NCI-H774 (cell line): ENCODE data around the gene COMMD4.
"Not testable (repeated sequence)": the region's sequence is repeated elsewhere in the genome, so short reads cannot be mapped to it uniquely, and the experiment has no call there.

Source experiments
- DNase-seq: peaks from one replicate; lab custom pipeline; 2025; lab: John Stamatoyannopoulos, UW

COMMD4 gene

GRCh38 chr15:75335705-75336355 lies at the start of gene COMMD4:
COMMD4 (plus strand) TSS chr15:75336063; CDS start chr15:75336090, 27 bp downstream.
- peak; percentile 95 for DNase-seq

GRCh38 chr15:75293660-75294059 lies 42.2 kb upstream of the COMMD4 start:
- not testable (repeated sequence) for DNase-seq

DNA sequence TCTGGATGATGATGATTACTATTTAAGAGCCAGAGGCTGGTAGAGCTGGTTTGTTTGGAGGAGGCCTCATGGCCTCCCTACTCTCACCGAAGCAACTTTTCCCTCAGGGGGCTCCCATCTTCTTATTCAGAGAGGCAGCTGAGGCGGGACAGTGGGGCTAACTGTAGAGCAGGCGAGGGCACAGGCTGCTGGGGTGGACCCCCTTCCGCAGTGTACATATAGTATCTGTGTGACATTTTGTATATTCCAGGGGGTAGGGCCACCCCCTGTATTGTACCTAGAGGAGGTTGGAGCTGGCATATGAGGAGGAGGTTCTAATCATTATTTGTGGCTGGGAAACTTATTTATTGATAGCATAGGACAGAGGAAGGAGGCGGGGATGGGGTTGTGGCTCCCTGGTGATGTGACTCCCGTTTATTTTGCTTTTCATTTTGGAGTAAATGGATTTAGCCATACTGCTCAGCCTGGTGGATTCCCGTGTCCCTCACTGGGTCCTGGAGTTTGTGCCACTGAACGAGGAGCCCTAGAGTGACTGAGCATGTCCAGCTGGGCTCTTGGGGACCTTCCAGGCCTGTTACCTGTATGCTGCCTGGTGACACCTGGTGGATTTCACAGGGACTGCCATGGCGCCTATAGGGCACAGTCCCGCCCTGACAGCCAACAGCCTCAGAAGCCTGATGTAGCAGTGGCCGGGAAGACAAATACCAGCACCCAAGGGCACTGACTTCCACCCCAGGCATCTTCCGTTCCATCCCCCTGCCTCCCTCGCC lies 37.1 kb upstream of the COMMD4 start:
- not testable (repeated sequence) for DNase-seq

DNA sequence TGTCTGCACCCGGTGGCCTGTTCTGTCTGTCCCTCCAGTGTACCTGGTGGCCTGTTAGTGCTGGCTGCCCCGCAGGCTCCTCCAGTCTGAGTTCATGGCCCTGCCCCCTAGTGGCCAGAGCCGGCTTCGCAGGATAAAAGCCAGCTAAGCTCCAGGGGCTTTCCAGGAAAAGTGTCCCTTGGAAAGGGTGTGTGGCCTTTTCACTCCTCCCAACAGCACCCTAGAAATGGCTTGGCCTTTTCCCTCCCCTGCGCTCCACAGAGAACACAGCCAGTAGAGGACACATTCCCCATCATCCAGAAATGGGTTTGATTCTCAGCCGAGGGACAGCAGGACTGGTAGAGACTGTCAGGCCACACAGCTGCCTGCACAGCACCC lies 36.6 kb upstream of the COMMD4 start:
- DNase-seq: not testable (repeated sequence)

DNA sequence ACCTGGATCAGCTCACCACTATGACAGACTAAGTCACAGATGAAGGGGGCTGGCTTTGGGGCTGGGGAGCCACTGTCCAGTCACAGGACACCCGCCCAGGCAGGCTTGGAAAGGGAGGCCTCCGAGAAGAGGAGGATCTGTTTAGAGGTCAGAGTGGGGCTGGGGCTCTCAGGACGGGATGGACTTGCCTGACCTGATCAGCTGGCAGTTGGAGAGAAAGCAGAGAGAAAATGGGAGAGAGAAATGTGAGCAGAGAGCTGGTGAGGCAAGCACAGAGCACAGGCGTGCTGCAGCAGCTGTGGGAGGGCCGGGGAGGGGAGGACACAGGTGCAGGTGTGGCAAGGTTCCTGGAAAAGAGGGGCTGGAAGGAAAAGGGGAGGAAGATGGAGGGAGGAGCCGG lies 35.8 kb upstream of the COMMD4 start:
- not testable (repeated sequence) for DNase-seq

DNA sequence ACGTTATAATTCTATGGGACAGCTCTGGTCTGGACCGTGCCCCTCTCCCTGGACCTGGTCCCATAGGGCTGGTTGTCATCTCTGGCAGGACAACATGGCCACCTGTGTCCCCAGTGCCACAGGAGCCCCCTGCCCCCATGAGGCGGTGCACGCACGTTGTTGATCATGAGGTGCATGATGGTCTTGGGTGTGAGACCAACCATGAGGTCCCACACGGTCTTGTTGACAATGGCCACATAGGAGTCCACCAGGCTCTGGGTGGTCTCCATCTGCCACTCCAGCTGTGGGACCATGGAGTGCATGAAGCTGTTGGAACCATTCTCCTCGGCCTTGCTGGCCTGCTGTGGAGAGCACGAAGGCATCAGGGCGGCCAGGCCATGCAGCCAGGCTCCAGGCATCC lies 33.5 kb upstream of the COMMD4 start:
- no peak for DNase-seq

- not testable (repeated sequence) for DNase-seq
Measured at GRCh38 chr15:75302753-75303152, 33.1 kb upstream of the COMMD4 start.

DNA sequence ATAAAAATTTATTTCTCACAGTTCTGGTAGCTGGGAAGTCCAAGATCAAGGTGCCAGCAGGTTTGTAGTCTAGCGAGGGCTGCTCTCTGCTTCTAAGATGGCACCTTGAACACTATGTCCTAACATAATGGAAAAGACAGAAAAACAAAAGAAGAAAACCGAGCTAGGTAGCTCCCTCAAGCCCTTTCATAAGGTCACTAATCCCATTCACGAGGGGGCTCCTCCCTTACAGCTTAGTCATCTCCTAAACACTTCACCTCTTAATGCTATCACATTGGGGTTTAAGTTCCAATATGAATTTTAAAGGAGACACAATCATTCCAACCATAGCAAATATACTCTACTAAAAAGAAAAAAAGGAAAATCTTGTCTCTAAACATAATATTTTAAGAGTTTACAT lies 29.7 kb upstream of the COMMD4 start:
- no peak for DNase-seq

- peak; percentile 64 for DNase-seq
Measured at GRCh38 chr15:75307778-75308390, 28.0 kb upstream of the COMMD4 start.

DNA sequence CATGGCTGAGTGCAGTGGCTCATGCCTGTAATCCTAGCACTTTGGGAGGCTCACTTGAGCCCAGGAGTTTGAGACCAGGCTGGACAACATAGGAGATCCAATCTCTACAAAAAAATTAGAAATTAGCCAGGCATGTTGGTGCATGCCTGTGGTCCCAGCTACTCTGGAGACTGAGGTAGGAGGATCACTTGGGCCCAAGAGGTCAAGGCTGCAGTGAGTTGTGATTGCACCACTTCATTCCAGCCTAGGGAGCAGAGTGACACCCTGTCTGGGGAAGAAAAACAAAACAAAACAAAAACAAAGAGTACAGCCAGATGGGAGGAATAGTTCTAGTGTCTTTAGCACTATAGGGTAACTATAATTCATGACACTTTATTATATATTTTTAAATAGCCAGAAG lies 26.2 kb upstream of the COMMD4 start:
- DNase-seq: no peak

GRCh38 chr15:75312548-75312947 lies 23.3 kb upstream of the COMMD4 start:
- DNase-seq: not testable (repeated sequence)

- DNase-seq: no peak
Measured at GRCh38 chr15:75313116-75313845, 22.6 kb upstream of the COMMD4 start.

DNA sequence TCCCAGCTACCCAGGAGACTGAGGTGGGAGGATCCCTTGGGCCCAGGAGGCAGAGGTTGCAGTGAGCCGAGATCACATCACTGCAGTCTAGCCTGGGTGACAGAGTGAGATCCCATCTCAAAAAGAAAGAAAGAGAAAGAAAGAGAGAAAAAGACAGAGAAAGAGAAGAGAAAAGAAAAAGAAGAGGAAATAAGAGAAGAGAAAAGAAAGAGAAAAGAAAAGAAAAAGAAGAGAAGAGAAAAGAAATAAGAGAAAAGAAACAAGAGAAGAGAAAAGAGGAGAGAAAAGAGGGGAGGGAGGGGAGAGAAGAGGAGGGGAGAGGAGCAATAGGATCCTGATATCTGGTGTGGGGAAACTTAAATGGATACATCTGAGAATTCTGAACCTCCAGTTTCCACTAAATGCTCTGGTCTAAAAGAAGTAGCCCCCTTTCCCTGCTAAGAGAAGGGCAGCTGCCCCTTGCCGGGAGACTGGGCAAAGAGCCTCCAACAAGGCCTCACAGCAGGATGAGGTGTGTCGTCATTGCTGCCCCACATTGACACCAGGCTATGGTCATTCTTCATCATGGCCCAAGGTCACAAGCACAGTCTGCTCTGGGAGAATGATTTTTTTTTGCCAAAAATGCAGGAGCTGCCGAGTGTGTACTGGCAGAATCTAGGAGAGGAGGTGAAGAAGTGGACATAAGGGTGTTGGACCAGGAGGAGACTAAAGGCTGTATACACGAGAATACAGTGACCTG lies 21.1 kb upstream of the COMMD4 start:
- no peak for DNase-seq

- not testable (repeated sequence) for DNase-seq
Measured at GRCh38 chr15:75319231-75319897, 16.5 kb upstream of the COMMD4 start.

DNA sequence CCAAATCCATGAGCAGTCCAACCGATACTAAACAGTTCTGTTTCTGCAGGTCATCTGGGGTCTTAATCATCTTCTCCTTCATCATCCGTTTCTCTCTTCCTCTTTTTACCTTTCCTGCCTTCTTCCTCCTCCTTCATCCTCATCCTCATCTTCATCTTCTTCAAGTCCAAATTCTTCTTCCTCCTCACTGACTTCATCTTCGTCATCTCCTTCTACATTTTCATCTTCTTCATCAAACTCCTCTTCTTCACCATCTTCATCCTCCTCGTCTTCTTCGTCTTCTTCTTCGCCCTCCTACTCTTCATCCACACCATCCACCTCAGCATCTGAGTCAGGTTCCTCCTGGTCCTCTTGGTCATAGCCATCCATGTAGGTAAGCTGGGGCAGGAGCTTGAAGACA lies 14.2 kb upstream of the COMMD4 start:
- no peak for DNase-seq

DNA sequence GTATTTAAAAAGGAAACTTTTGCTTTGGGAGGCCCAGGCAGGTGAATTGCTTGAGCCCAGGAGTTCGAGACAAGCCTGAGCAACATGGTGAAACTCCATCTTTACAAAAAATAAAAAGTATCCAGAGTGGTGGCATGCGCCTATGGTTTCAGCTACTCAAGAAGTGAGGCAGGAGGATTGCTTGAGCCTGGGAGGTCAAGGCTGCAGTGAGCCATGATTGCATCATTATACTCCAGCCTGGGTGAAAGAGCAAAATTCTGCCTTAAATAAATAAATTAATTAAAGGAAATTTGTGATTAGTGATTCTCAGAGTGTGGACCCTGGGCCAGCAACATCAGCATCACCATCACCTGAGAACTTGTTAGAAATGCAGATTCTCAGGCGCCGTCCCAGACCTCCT lies 9.9 kb upstream of the COMMD4 start:
- DNase-seq: no peak

- DNase-seq: no peak
Measured at GRCh38 chr15:75327005-75327404, 8.9 kb upstream of the COMMD4 start.

GRCh38 chr15:75327491-75327890 lies 8.4 kb upstream of the COMMD4 start:
- no peak for DNase-seq

DNA sequence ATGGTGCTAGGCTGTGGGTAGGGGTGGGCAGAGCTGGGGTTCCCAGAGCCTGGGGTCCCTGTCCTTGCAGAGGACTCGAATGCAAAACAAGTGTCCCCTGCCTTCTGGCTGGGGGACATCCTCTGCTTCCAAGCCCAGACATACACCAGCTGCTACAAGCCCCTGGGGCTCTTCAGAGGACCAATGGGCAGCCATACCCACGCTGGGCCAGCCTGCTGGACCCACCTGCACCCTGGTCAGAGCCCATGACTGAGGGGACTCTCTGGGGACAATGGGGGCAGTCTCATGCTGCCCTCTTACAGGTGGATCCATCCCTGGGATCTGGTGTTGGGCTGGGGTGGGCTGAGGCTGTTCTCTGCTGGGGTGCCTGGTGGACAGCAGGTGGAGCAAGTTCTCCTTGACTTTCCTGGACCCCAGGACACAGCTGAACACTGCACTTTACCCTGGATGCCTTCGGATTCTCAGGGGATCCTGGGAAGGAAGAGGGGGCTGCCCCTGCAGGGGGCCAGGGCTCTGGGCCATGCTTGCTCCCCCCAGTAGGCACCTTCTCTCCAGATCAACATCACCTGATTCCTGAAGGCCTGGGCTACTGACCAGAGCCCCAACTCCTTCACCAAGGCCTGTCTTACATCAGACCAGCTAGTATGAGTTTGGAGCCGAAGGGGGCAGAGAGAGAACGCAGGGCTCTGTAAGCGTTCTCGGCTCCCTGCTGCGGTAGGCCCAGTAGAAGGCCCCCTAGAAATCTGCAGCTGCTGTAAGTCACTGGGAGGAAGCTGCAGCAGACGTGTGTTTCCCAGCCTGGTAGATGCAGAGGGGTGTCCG lies 7.2 kb upstream of the COMMD4 start:
- no peak for DNase-seq

DNA sequence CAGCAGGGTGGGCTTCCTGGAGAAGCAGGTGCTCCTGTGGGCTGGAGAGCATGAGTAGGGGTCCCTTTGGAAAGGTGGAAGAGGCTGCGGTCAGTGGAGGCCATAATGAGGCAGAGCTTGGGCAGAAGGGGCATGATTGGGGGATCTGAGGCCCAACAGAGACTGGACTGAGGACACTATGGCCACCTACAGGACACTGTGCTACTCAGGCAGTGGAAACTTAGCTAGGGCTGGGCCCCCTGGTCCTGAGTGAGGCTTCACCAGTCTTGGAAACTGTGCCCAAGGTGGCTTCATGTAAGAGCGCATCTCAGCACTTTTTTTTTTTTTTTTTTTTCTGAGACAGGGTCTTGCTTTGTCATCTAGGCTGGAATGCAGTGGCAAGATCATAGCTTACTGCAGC lies 6.3 kb upstream of the COMMD4 start:
- no peak for DNase-seq
